HG02840 (cell line): ENCODE measurements around the gene LGI4.

Experiments used
- ATAC-seq: cut with Tn5 transposase; IDR thresholded peaks from one replicate; pipeline ENCODE4 v1.9.1; 2021; ENCODE audit warnings: mild to moderate bottlenecking, moderate library complexity, moderate number of reproducible peaks; ENCODE audit not compliant: unreplicated experiment, low FRiP score

Gene LGI4

GRCh38 chr19:35093430-35093829 is 41.4 kb downstream of the LGI4 start:
- no peak for ATAC-seq

- ATAC-seq = no peak
Observed at GRCh38 chr19:35090506-35091214, 44.2 kb downstream of the LGI4 start.

- ATAC-seq = no peak
Observed at GRCh38 chr19:35090160-35090505, 44.7 kb downstream of the LGI4 start.

- no peak for ATAC-seq
Observed at GRCh38 chr19:35089554-35089953, 45.3 kb downstream of the LGI4 start.

- ATAC-seq = no peak
Observed at GRCh38 chr19:35088131-35088913, 46.5 kb downstream of the LGI4 start.

GRCh38 chr19:35087393-35087792 is 47.5 kb downstream of the LGI4 start:
- ATAC-seq = no peak

GRCh38 chr19:35086455-35086854 is 48.4 kb downstream of the LGI4 start:
- ATAC-seq = no peak

GRCh38 chr19:35085947-35086346 is 48.9 kb downstream of the LGI4 start:
- ATAC-seq = no peak

- ATAC-seq = no peak
Observed at GRCh38 chr19:35084509-35084762, 50.4 kb downstream of the LGI4 start.

GRCh38 chr19:35083691-35084508 is 51.0 kb downstream of the LGI4 start:
- no peak for ATAC-seq

GRCh38 chr19:35081201-35081600 is 53.7 kb downstream of the LGI4 start:
- no peak for ATAC-seq

- ATAC-seq = no peak
Observed at GRCh38 chr19:35080613-35081170, 54.2 kb downstream of the LGI4 start.

GRCh38 chr19:35079826-35080225 is 55.0 kb downstream of the LGI4 start:
- ATAC-seq = no peak

GRCh38 chr19:35077411-35078223 is 57.2 kb downstream of the LGI4 start:
- ATAC-seq = no peak

GRCh38 chr19:35076657-35077056 is 58.2 kb downstream of the LGI4 start:
- no peak for ATAC-seq

- no peak for ATAC-seq
Observed at GRCh38 chr19:35076026-35076370, 58.9 kb downstream of the LGI4 start.

GRCh38 chr19:35075202-35076025 is 59.4 kb downstream of the LGI4 start:
- ATAC-seq = no peak
